Measurements from ENCODE around the gene EFNA4.
A peak's percentile ranks its signal among the peaks of the same experiment; 100 is the strongest.

EFNA4 gene

GRCh38 chr1:155063550-155064110 lies at the start of gene EFNA4:
Gene EFNA4 (plus strand): TSS chr1:155063740. CDS start chr1:155063824, 84 bp downstream.
- DNase-seq (ENCODE audit: insufficient read length, low spot score) (peak; percentile 92), FAIRE-seq (peak; percentile 96)

DNA sequence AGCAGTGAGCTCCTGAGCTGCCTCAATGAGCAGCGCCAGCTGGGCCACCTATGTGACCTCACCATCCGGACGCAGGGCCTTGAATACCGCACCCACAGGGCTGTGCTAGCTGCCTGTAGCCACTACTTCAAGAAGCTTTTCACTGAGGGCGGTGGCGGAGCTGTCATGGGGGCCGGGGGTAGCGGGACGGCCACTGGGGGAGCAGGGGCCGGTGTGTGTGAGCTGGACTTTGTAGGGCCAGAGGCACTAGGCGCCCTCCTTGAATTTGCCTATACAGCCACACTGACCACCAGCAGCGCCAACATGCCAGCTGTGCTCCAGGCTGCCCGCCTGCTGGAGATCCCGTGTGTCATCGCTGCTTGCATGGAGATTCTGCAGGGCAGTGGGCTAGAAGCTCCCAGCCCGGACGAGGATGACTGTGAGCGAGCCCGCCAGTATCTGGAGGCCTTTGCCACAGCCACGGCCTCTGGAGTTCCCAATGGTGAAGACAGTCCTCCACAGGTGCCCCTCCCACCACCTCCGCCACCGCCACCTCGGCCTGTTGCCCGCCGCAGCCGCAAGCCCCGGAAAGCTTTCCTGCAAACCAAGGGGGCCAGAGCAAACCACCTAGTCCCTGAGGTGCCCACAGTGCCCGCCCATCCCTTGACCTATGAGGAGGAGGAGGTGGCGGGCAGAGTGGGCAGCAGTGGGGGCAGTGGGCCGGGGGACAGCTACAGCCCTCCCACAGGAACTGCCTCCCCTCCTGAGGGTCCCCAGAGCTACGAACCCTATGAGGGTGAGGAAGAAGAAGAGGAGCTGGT lies 48.6 kb upstream of the EFNA4 start:
- DNase-seq (ENCODE audit: insufficient read length, low spot score) = no peak
- FAIRE-seq = no peak

- DNase-seq (ENCODE audit: insufficient read length, low spot score) (no peak), FAIRE-seq (no peak)
These were observed 47.9 kb upstream of the EFNA4 start for GRCh38 chr1:155015527-155016230.

DNA sequence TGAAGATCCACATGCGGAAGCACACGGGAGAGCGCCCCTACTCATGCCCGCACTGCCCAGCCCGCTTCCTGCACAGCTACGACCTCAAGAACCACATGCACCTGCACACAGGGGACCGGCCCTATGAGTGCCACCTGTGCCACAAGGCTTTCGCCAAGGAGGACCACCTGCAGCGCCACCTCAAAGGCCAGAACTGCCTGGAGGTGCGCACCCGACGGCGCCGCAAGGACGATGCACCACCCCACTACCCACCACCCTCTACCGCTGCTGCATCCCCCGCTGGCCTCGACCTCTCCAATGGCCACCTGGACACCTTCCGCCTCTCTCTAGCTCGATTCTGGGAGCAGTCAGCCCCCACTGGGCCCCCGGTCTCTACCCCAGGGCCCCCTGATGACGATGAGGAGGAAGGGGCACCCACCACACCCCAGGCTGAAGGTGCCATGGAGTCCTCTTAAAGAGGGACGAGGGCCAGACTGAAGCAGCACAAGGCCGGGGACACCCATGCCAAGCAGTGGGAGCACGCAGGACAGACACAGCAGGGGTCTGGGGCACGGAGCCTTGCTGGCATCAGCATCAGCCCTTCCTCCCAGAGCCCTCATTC lies 47.2 kb upstream of the EFNA4 start:
- FAIRE-seq (no peak), DNase-seq (ENCODE audit: insufficient read length, low spot score) (no peak)

DNA sequence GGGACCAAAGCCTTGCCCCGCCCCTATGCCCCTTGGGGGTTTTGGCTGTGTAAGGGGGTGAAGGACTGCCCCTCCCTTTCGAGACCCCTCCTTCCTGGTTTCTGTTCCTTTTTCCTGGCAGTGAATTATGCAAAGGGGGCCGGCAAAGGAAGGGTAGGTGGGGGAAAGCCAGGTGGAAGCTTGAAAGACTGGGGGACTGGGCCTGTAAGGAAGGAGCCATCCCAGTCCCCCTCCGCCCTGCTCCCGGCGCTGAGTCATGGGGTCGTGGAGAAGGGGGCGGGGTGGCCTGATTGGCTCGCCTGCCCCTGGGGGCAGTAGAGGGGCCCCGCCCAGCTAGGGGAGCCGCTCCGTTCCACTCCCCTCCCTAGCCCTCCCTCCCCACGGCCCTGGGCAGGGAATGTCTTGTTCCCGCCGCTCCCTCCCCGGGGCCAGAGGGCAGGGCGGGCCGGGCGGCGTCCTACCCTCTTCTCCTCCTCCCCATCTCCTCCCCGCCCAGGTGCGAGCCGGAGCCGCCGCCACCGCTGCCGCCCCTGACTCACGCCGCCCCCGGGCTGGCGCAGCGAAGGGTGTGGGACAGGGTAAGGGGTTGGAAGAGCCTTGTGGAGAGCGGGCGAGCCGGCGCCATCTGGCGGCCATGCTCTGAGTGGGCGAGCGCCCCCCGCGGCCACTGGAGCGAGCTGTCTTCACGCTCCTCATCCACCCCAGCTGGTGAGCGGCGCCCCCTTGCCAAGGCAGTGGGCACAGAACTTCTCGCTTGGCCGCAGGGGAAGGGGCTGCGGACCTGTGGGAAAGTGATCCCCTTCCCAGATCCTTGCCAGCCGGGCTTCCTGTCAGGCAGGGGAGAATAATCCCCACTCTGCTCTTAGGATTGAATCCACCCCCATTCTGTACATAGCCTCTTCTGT lies 46.2 kb upstream of the EFNA4 start:
- DNase-seq (ENCODE audit: insufficient read length, low spot score) = peak; percentile 88

DNA sequence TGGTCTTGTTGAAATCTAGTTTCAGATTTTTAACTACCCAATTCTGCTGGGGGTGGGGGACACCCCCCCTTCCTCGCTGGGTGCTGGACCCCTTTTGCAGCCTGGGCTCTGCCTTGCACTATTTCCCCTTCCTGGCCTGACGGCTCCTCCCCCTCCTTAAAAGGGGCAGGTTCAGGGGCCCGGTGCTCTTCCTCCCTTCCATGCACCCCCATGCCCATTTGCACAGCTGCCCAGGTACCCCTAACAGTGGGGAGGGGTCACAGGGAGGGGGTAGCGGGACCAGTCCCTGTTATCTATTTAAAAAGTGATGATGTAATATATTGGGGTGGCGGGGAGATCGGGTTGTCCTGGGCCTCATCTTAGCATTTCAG lies 45.6 kb upstream of the EFNA4 start:
- no peak for DNase-seq (ENCODE audit: insufficient read length, low spot score)
- no peak for FAIRE-seq

More for the DNA sequence above, 46.2 kb upstream of the EFNA4 start:
- peak; percentile 85 for FAIRE-seq

DNA sequence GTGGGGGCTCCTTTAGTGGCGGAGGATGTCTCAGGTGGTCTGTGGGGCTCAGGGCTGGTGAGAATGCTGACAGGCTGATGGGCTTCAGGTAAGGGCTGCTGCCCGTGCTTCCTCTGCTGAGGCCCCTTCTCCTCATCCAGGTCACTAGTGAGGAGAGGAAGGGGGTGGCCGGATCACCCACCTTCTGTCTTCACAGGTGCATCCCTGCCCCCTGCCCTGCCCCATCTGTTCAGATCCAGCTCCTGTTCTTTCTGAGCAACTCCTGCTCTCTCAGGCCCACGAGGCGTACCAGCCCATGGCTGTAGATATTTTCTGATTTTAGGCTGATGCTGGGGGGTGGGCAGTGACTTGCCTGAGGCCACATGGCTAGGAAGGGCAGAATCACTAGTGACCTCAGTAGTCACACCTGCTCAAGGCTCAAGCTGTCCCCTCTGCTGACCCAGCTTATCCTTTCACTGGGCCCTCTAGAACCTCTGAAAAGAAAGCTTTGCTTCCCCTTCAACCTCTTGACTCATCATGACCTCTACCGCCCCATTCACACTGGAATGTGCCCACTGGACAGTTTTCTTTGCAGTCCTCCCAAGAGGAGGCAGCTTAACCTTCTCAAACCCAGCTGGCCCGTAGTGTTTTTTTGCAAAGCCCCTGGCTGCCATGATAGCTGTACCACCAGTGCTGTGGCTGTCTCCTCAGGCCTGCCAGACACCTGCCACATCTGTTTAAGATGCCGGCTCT lies 44.8 kb upstream of the EFNA4 start:
- no peak for FAIRE-seq
- DNase-seq (ENCODE audit: insufficient read length, low spot score) = no peak

GRCh38 chr1:155019377-155020245 lies 43.9 kb upstream of the EFNA4 start:
- DNase-seq (ENCODE audit: insufficient read length, low spot score) (no peak), FAIRE-seq (no peak)

DNA sequence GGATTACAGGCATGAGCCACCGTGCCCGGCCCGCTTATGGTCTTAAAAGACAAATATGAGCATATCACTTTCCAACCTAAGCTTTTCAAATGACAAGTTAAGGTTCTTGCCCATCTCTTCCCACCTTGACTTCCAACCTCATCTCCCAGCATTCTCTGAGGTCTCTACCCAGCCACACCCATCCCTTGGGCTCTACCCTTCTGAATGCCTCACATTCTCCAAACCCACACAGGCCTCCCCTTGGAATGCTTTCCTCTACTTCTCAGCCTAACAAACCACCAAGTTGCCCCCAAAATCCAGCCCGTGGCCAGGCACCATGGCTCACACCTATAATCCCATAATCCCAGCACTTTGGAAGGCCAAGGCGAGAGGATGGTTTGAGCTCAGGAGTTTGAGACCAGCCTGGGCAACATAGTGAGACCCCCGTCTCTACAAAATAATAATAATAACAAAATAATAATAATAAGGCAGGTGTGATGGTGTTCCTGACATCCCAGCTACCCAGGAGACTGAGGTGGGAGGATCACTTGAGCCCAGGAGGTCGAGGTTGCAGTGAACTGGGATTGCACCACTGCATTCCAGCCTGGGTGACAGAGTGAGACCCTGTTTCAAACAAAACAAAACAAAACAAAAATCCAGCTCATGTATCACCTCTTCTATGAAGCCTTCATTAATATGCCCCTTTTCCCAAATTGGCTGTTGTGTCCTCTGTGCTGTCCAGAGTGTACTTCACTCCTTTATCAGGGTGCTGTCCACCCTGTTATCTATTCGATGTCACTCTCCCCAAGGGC lies 41.2 kb upstream of the EFNA4 start:
- DNase-seq (ENCODE audit: insufficient read length, low spot score) = no peak
- no peak for FAIRE-seq

- DNase-seq (ENCODE audit: insufficient read length, low spot score) (no peak), FAIRE-seq (no peak)
These were observed 40.7 kb upstream of the EFNA4 start for GRCh38 chr1:155022927-155023236.

- FAIRE-seq (no peak), DNase-seq (ENCODE audit: insufficient read length, low spot score) (no peak)
These were observed 39.9 kb upstream of the EFNA4 start for GRCh38 chr1:155023627-155024026.

DNA sequence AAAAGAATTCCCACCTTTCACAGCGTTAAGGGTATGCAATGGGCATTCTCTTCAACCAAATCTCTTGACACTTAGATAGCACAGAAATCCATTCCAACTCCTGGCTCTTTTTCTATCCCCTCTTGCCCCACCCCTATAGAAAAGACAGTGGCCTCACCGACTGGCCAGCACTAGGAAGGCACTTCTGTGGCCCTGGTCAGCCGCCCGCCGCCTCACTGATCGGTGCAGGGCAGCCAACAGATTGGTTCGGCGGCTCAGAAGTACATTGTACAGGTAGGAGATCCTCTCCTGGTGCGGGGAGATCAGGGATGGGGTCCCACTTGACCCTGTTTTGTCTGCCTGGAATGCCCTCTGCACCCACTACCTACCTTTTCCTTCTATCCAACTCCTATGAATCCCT lies 39.2 kb upstream of the EFNA4 start:
- DNase-seq (ENCODE audit: insufficient read length, low spot score) (no peak), FAIRE-seq (no peak)

DNA sequence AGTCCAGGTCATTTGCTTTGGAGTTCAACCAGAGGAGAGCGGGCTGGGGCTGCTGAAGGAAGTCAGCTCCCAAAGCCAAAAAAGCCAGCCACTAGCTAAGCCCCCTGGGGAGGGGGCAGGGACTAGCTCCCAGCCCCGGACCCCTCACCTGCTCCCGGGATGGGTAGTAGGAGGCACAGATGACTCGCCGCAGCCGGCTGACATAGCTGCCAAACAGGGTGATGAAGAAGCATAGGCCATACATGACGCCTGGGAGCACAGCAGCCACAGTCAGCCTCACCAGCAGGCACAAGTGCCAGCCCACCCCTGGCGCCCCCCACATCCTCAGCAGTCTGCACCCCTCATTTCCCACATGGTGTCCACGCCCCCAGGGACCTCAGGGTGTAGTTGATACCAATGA lies 37.4 kb upstream of the EFNA4 start:
- no peak for DNase-seq (ENCODE audit: insufficient read length, low spot score)
- FAIRE-seq = no peak

- FAIRE-seq = no peak
These were observed 37.0 kb upstream of the EFNA4 start for GRCh38 chr1:155026588-155026987.

GRCh38 chr1:155029513-155030242 lies 33.9 kb upstream of the EFNA4 start:
- DNase-seq (ENCODE audit: insufficient read length, low spot score) (no peak), FAIRE-seq (no peak)

More at GRCh38 chr1:155026588-155026987, 37.0 kb upstream of the EFNA4 start:
- no peak for DNase-seq (ENCODE audit: insufficient read length, low spot score)

GRCh38 chr1:155030243-155030795 lies 33.2 kb upstream of the EFNA4 start:
- DNase-seq (ENCODE audit: insufficient read length, low spot score) (no peak), FAIRE-seq (no peak)

DNA sequence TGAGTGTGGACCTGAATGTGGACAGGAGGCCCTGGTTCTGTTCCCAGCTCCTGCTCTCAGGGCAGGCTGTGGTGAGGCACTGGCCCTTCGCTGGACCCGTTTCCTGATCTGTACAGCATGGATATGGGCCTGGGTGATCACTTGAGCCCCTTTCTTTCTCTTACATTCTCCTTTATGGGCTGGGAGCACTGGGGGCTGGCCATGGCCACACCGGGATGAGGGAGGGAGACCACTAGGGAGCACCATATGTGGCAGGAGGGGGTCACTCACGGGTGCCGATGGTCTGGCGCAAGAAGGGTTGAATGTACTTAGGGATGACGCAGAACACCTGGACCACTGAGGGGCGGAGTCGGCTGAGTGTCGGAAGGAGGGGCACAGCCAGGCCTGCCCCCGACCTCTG lies 32.6 kb upstream of the EFNA4 start:
- FAIRE-seq (no peak), DNase-seq (ENCODE audit: insufficient read length, low spot score) (no peak)

Data from GM19239 (cell line).